HG03354 (cell line): ENCODE data around the gene FBXW11.
"Not testable (repeated sequence)": the region's sequence is repeated elsewhere in the genome, so short reads cannot be mapped to it uniquely, and the experiment has no call there.

Experiments used
- ATAC-seq: cut with Tn5 transposase; IDR thresholded peaks from one replicate; pipeline ENCODE4 v1.9.1; 2021; ENCODE audit warnings: mild to moderate bottlenecking; ENCODE audit not compliant: unreplicated experiment, poor library complexity, severe bottlenecking

Gene FBXW11

DNA sequence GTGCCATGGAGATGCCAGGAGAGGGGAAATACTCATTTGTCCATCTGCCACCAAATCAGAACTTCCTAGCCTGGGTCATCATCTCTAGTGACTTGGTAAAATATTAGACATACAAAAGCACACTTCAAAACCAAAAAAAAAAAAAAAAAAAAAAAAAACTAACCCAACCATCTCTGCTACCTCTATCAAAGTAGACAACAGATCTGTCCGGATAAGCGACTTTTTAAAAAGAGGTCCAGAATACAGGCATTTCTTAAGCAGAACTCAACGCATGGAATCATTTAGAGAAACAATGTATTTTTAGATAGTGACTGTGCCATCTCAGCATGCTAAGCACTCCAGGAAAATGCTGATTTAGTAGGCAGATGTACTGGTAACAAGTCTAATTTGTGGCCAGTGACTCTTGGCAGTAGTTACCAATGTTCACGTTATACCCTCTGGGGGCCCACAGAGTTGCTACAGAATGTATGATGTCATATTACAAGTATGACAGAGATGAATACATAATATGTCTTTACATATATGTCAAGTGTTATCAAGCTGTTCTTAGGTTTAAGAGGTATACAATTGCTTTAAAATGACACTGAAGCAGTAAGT is 113.0 kb downstream of the FBXW11 start:
- no peak for ATAC-seq

DNA sequence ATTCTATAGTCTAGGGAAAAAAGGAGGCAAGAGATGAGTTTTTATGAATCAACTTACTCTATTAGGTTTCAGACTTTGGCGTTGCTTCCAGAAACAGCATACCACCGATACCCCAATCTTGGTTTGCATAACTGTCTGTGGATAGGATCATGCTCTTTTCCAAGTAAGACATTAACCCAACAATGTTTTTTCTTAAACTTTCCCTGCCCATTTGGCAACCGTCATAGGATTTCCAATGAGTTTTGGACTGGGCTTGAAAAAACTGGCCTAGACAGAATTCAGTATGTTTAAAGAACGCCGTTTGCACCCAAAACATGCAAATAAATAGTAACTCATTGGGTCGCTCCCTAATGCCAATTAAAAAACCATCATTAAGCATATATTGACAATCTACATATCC is 114.8 kb downstream of the FBXW11 start:
- no peak for ATAC-seq

DNA sequence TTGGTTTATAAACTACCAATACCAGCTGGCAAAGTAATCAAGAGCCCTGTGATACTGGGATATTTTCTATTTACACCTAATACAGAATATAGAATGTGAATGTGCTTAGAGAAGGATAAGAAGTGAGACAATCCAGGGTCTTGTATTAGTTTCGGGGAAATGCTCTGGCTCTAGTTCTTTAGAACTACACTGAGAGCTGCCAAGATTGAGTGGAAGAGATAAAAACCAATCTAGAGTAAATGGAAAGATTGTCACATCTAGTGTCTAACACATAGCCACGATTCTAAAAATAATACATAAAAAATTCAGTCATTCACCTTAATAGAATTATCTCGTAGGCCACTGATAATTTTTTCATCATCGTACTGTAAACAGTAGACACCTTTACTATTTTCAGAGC is 115.3 kb downstream of the FBXW11 start:
- no peak for ATAC-seq

DNA sequence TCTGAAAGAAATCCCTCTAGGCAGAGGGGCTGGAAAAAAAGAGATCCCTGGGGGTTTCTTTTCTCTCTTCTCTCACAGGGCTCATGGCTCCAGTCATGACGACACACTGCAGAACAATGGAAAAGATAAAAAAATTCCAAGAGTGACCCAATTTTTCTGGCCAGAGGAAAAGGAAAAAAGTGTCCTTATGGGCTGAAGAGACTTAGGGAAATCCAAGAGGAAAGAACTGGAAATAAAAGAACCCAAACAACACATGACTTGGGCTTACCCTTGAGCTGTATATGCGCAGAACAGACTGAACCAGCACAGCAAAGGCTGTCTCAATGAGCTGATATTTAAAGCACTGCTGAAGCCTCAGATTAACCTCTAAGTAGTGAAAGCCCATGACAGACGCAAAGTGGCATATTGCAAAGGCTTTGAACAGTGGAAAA is 118.4 kb downstream of the FBXW11 start:
- no peak for ATAC-seq

DNA sequence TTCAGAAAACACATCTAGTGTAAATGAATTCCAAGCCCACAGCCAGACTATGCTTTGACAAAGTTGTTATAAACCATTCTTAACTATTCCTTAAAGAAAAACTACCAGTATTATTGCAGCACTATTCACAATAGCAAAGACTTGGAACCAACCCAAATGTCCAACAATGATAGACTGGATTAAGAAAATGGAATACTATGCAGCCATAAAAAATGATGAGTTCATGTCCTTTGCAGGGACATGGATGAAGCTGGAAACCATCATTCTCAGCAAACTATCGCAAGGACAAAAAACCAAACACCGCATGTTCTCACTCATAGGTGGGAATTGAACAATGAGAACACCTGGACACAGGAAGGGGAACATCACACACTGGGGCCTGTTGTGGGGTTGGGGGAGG is 120.4 kb downstream of the FBXW11 start:
- not testable (repeated sequence) for ATAC-seq

DNA sequence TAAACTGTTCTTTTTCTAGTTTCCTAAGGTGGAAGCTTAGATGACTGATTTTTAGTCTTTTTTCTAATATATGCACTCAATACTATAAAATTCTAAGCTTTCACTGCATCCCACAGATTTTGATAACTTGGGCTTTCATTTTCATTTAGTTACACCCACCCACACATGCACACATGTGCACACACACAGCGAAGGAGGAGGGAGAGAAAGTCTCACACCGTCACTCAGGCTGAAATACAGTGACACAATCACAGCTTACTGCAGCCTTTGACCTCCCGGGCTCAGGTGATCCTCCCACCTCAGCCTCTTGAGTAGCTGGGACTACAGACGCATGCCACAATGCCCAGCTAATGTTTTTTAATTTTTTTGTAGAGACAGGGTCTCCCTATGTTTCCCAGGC is 124.3 kb downstream of the FBXW11 start:
- no peak for ATAC-seq

DNA sequence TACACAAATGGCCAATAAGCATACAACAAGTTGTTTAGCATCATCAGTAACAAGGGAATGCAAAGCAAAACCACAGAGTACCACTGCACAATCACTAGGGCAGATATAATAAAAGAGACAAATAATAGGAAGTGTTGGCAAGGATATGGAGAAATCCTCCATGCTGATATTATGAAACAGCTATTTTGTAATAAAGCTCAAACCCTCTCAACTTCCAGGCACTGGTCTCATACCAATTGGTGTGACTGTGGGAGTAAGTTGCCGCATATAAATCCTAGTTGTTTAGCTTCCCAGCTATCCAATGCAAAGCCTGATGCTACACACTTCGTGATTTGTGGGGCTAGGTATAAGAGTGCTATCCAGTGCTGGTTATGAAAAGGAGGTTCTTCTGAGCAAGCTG is 132.2 kb downstream of the FBXW11 start:
- no peak for ATAC-seq

DNA sequence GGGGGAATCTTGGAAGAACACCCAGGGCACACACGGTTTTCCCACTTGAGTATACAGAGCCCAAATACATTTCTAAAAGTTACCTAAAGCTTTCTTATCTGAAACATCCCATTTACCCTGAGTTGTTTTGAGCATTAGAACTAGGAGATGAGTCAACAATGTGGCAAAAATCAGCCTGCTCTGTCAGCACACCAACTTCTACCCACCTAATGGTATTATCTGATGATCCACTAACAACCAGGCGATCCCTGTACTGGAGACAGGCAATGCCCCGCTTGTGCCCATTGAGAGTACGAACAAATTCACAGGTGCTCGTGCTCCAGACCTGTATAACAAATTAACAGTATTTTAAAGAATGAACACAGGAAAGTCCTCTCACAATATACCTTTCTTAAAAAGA is 133.8 kb downstream of the FBXW11 start:
- no peak for ATAC-seq

DNA sequence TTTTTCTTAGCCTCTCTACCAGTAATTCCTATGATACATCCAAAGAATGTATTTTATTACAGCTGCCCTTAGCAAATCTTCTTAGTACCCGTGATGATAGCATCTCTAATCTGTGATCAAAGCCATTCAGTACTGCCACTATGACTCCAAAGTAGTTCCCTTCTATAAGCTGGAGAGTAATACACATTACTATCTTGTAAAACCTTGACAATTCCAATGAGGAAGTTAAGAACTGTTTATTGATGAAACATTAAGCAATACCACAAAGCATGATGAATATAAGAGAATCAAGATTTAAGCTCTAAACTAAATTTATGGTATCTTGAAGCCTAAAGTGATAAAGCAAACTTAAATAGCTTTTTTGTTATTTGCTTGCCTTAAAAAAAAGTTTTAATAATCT is 134.7 kb downstream of the FBXW11 start:
- no peak for ATAC-seq

DNA sequence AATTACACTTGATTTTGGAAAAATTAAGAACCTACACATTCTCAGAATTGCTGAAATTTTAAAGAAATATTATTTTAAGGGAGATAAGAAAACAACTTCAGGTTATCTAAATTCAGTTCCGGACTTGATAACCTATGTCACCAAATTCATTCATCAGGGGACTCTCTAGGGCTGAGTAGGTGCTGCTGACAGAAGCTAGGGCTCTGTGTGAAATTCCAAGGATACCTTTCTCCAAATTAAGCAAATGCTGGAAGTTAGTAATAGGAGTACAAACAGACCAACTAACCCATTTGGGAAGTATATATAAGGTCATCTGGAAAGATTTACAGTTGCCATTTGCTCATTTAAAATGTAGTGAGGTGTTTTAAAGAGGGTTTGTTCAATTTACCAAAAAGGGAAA is 136.5 kb downstream of the FBXW11 start:
- ATAC-seq = no peak

DNA sequence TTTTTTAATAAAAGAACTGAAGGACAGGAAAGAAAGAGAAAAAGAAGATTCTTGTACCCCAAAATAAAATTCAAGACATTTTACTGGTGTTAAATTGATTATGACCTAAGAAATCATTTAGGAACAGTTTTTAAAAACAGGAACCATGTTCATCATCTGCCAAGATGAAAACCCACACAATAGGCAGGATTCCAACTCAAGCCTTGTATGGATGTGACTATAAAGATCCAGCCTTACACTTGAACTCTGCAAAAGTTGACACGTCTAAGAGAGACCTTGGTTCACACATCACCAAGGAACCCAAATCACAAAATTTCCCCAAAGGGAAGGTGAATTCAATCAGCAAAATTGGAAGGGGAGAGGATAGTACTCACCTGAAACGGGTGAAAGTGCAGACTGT is 138.2 kb downstream of the FBXW11 start:
- ATAC-seq = no peak

DNA sequence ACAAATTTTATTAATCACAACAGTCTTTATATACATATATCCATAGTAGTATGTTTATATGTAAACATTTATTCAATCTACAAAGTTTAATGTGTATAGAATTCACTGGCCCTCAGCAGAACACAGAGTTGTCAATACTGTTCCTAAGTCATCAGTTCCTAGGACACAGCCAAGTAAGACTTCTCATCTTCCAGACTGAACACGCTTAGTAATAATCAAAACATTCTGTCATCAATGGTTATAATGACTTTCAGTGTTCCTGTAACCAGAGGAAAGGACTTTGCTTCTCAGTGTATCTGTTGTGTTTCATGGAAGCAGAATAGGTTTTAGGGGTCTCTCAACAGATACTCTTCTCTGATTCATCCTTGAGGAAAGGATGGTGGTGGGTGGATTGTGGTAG is 138.7 kb downstream of the FBXW11 start:
- ATAC-seq = no peak

DNA sequence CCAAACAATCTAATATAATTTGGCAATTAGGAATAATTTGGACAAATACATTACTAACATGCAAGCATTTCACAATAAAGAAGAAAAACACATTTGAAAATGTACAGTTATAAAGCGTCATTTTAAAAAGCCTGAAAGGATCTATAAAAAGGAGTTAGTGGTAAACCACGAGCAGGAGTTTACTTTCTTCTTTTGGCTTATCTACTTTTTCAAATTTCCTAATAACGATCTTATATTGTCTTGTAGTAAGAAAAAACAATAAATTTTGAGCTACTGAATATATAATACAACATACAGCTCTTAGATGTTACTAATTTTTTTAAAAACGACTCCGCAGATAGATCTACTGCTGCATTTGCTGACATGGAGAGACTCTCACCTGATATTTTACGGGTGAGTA is 141.0 kb downstream of the FBXW11 start:
- no peak for ATAC-seq

DNA sequence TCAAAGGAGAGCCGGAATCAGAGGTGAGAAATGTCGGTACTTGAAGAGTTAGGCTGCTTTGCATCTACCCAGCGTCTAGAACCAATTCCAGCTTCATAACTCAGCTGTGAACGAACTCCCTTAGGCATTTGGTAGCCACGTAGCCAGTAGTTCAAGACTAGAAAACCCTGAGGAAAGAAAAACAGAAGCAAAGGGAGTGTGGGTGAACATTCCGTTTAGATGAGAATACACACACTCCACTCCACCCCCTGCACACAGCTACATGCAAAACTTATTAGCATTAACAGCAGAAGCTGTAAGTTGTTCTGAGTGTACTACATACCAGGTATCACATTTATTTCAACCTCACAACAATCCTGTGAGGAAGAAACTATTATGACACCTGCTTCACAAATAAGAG is 142.5 kb downstream of the FBXW11 start:
- ATAC-seq = peak; percentile 14

DNA sequence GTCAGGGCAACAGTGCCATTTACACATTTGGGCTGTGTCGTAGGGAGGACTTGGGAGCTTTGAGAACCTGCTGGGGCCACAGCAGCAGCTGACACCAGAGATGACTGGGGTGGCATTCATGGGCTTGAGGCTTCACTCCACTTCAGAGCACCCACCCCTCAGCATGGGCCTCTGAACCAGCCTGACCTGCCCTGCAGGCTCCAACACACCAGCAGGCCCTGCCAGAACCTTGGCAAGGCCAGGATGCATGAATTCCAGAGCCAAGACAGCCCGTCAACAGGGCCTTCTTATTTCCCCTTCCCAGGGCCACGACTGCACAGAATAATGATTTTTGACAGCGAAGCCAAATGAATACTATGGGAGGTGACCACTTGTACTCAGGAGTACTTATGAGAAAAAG is 143.8 kb downstream of the FBXW11 start:
- no peak for ATAC-seq

DNA sequence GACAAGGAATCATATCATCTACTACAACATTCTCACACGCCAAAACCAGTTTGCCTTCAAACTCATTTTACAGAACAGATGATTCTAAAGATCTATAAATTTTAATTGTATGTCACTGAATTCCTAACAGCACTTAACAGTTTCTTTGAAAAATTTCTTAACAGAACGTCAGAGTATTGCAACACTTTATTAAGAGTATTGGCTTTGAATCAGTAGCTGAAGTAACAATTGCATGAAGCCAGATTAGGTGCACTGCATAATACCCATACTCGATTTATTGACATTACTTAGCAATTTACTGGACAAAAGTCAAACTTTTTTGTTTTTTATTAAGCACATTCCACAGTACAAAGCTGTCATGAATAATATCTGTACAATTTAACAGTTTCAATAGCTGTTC is 145.1 kb downstream of the FBXW11 start:
- no peak for ATAC-seq

DNA sequence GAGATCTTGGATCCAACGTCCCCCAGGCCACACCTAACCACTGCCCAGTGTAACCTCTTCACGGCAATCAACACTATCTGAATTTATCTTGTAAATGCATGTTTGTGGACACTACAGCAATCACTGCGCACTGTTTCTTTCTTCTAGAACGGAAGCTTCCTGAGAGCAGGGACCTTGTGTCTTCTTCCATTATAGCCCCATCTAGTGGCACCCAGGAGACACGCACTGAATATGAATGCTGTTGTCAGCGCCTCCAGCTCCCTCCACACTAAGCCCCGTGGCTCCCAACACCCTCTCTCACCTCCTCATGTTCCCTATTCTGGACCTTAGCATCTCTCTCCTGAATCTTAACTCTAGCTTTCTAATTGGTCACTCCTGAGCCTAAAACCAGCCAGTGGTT is 148.1 kb downstream of the FBXW11 start:
- ATAC-seq = no peak

DNA sequence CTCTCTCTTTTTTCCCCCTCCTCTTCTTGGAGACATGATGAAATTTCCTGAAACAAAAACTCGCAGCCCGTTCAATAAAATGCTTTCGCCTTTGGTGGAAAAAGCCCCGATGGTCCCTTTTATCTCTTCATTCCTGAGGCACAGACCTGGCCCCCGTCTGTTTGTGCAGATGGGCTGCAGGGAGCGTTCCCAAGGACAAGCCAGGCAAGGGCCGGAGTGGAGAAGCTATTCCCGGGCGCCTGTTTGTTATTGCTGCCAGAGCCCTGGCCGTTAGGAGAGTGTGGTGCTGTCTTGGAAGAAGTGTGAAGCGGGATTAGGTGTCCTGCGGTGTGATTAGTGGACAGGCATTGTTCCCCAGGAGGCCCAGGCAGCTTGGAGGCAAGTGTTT is 149.0 kb downstream of the FBXW11 start:
- no peak for ATAC-seq

DNA sequence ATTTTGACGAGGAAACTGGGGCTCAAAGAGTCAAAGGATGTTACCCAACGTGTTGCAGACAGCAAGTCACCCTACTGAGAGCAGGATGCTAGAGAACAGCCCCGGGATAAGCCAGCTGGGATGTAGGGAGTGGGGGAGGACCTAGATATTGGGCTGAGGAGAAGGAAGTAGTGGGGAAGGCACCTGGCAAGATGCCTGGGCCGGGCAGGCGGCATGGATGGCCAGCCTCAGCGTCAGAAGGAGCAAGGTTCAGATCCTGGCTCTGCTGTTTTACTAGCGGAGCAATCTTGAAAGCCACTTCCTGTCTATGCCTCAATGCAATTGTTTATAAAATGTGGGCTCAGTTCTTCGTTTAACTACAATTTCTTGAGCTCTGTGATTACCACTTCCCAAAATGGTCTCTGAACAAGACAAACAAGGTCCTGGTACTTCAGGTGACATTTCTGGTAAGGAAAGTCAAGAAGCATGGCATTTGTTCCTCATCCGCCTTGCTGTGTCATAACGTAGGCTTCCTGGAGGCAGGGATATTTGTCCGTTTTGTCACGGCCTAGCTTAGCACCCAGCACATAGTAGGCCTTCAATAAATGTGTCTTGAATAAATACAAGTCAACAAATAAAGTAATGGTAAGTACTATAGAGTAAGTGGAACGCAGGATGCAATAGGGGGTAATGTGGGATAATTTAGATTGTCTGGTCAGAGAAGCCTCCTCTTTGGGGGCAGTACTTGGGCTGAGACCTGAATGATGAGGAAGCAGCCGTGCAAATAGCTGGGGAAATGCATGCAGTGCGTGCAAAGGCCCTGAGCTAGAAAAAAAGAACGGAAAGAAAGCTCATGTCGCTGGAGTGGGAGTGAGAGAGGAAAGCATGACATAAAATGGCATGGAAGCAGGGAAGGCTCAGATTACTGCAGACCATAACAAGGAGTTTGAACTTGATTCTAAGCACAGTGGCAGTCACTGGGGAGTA is 150.4 kb downstream of the FBXW11 start:
- ATAC-seq = no peak

DNA sequence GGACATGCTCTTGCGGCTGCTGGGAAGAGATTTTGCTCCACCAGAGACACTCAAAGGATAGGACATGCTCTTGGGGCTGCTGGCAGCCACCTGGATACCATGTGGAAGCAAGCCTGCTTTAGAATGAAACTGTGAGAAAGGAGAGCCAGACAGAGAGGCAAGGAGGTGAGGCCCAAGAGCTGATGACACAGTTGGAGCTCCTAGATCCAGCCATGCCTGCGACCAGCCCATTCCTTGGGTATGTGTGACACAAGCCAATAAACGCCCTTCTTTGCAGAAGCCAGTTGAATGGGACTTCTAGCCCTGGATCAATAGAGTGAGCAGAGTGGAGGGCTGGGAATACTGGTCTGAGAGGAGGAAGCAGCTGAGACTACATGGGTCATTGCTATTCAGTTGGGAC is 151.2 kb downstream of the FBXW11 start:
- ATAC-seq = no peak

DNA sequence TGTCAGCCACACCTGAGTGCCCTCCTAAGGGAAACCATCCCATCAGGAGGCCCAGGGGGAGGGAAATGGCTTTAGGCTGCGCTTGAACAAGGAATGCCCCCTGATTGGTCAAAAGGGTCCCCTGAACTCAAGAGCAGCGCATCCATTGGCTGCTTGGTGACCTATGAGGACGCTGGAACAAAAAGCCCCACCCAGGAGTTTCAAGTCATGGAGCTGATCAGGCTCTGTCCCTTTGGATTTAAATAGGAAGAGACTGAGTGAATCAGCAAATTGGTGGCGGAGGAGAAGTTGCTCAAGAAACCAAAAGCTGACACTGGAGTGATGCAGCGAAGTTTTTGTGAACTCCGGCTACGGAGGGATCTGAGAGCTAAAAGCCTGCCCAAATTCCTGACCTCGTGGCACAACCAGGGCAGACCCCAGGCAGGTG is 154.2 kb downstream of the FBXW11 start:
- ATAC-seq = no peak
